Heart left ventricle (tissue), 16 donors: ENCODE data around the gene TRIM4. TPM values are rescaled to one million over a fixed set of nuclear protein-coding genes. Genes with fewer than 3 reads are reported as not detected.
"Not testable (repeated sequence)": the region's sequence is repeated elsewhere in the genome, so short reads cannot be mapped to it uniquely, and the experiment has no call there.

ENCODE experiments used
- ATAC-seq, 4 donors: fragments of 200-7000 bp; cut with Tn5 transposase; one replicate each; pipeline ENCODE4 v1.9.1; 2020 to 2022; ENCODE audit warnings: moderate library complexity in 4 of 4, mild to moderate bottlenecking in 3 of 4, moderate number of reproducible peaks in 1 of 4
- DNase-seq, 5 donors: peaks; one replicate each; pipeline ENCODE4 v3.0.0-alpha.2; 2020
- H3K27ac ChIP-seq, 12 donors: fragments of 200-600 bp; sonication (generic) in 4 of 12; one replicate each; pipeline versions ENCODE4 v1.5.0 to v1.8.0; 2016 to 2022; ENCODE audit warnings: mild to moderate bottlenecking in 2 of 12
- H3K27me3 ChIP-seq, 9 donors: fragments of 200-600 bp; sonication (generic) in 2 of 9; one replicate each; pipeline versions ENCODE4 v1.5.1 to v1.8.0; 2016 to 2022; ENCODE audit warnings: mild to moderate bottlenecking in 3 of 9
- H3K36me3 ChIP-seq, 9 donors: fragments of 200-600 bp; sonication (generic) in 2 of 9; one replicate each; pipeline versions ENCODE4 v1.5.0 to v1.8.0; 2018 to 2022; ENCODE audit warnings: mild to moderate bottlenecking in 2 of 9
- H3K4me1 ChIP-seq, 12 donors: fragments of 200-600 bp; sonication (generic) in 4 of 12; one replicate each; pipeline versions ENCODE4 v1.5.0 to v1.8.0; 2016 to 2022; ENCODE audit warnings: mild to moderate bottlenecking in 3 of 12
- H3K4me3 ChIP-seq, 12 donors: fragments of 200-600 bp; sonication (generic) in 4 of 12; one replicate each; pipeline versions ENCODE4 v1.5.0 to v1.8.0; 2017 to 2022; ENCODE audit warnings: mild to moderate bottlenecking in 9 of 12, moderate library complexity in 4 of 12
- H3K9me3 ChIP-seq, 12 donors: fragments of 200-600 bp; sonication (generic) in 4 of 12; one replicate each; pipeline versions ENCODE4 v1.5.0 to v1.8.0; 2016 to 2022; ENCODE audit warnings: mild to moderate bottlenecking in 1 of 12
- CTCF ChIP-seq, 12 donors: fragments of 200-600 bp; sonication (generic) in 4 of 12; IDR thresholded peaks; one replicate each; pipeline versions ENCODE4 v1.5.0 to v1.8.0; 2018 to 2022; ENCODE audit warnings: antibody characterized with exemption in 12 of 12, mild to moderate bottlenecking in 5 of 12
- POLR2A ChIP-seq, 2 donors: fragments of 450-650 bp; IDR thresholded peaks; one replicate each; pipeline ENCODE4 v1.6.1; 2017; ENCODE audit warnings: antibody characterized with exemption in 2 of 2, mild to moderate bottlenecking in 2 of 2, moderate library complexity in 2 of 2
- WGBS, 4 donors: extraction: QIAGEN DNeasy Blood & Tissue Kit in 2 of 4; methylation state at CpG; one replicate each; pipeline versions ENCODE4 v1.1.5 to v1.1.7; 2013 to 2018; 5-methylcytosine and 5-hydroxymethylcytosine counted together
- intact Hi-C, 10 donors: fragments of 100-400 bp; cut with DNase I; formaldehyde crosslinking; loops; one replicate each; pipeline versions ENCODE4 v1.11.1 to v1.14.2; 2022
- long read RNA-seq, 3 donors: library from polyadenylated mRNA; unstranded; transcript quantifications; one replicate each; pipeline ENCODE4 v2.0.0, GENCODE V29; 2020 to 2021
- polyA plus RNA-seq, 2 donors: library from polyadenylated mRNA; stranded (reverse); fragments of 200-250 nt; gene quantifications; one replicate each; pipeline ENCODE4 v1.2.3, GENCODE V29; 2013
- total RNA-seq, 9 donors: library from RNA; depleted of rRNA in 2 of 9; stranded (reverse); fragments of >200 nt in 2 of 9; fragmentation: NEBNext Ultra II Directional in 3 of 9; extraction: Animal tissue kit (Norgen Biotek cat#: 25700) in 3 of 9; gene quantifications; one replicate each; pipeline versions ENCODE4 v1.1.0 to v1.2.4, GENCODE V29; 2016 to 2023
- donor health status: ischemic (EF 13 %, LVEDD 7.1; RV severe dilation, severe dysfunction).
- donor health status: healthy with polysubstance abuse.
- donor health status: DM: no; HTN: yes; CAD: no.
- donor health status: DM: no; HTN: no; CAD: no.
- donor health status: ischemic (EF 25% LVEDD 6.9; RV normal size, moderate dysfunction).
- donor health status: ischemic (EF 25% LVEDD 5.7; RV mildly dilated, moderate dysfunction).
- donor health status: healthy.
- donor health status: DM: yes; HTN: yes; CAD: no.
- donor health status: ischemic (EF 35%, LVEDD 5.7; RV mildly dilated, moderate dysfunction).
- donor health status: nonischemic (EF 11% LVEDD 7.7; RV severe dilation, severe dysfunction).
- donor health status: DM: yes; HTN: yes; CAD: no.
- donor health status: PGD.
- donor health status: ischemic (EF 29% LVEDD 5.4; RV normal size, mild dysfunction).
- donor health status: nonischemic (EF 23%, LVEDD 6.1; RV moderate dilation, normal function).

Gene TRIM4
- 10 to 100 TPM in 4 of 9 donors, 1 to 10 TPM in 5; 4.7 to 13.5 (median 7.3) TPM for total RNA-seq
- polyA plus RNA-seq = 1 to 10 TPM; 5.1 to 6.9 TPM
- long read RNA-seq, donor 1, transcript TRIM4-201 (6 exons, 3,374 nt) = major isoform, 16 of 18 reads
- long read RNA-seq, donor 1, partial matches to known transcripts = 1 of 18 reads
- long read RNA-seq, donor 1, other reads (novel, unspliced or antisense) = 1 of 18 reads
- long read RNA-seq, donor 2, transcript TRIM4-201 (6 exons, 3,374 nt) = major isoform, 30 of 41 reads
- long read RNA-seq, donor 2, partial matches to known transcripts = 2 of 41 reads
- long read RNA-seq, donor 2, other reads (novel, unspliced or antisense) = 8 of 41 reads
- long read RNA-seq, donor 3, transcript TRIM4-201 (6 exons, 3,374 nt) = major isoform, 6 of 12 reads
- long read RNA-seq, donor 3, partial matches to known transcripts = 2 of 12 reads
- long read RNA-seq, donor 3, other reads (novel, unspliced or antisense) = 4 of 12 reads

GRCh38 chr7:99918959-99919813, at the start of gene TRIM4:
Gene TRIM4 (minus strand): TSS chr7:99919530. CDS start chr7:99919401, 129 bp downstream.
- H3K27ac ChIP-seq = peak within 1 kb of the TSS; percentile 51 to 97 (median 92)
- H3K36me3 ChIP-seq = peaks cover 0 to 36% (median 31%) of the 10 kb centered on the region in 9 donors
- DNase-seq (peak; percentile 92 to 95 (median 95)), ATAC-seq (peak; percentile 99 to 100 (median 99))
- H3K27me3 ChIP-seq = no peaks in the 10 kb centered on the region
- intact Hi-C loops = loop anchor here in 7 of 10 donors (2.0 to 10.0 kb wide), 7 partner anchors 68 to 304 kb away; partner anchors contain the start of genes ZNF3 (in 5 of the 7), COPS6 (in 3 of the 7) and ZSCAN25 (in 1 of the 7)
- TF ChIP-seq POLR2A (IDR thresholded peaks at IDR 0.05) = peak in 1 of 2 donors; percentile 88
- TF ChIP-seq CTCF (IDR thresholded peaks at IDR 0.05) = peak in 5 of 12 donors; percentile 13 to 45 (median 41)
- WGBS, 4 donors = 1 to 8% (median 4%) methylated on average over 47 to 81 of the region's 81 CpGs
- peaks cover 9 to 42% (median 31%) of the 10 kb centered on the region in 12 donors for H3K4me1 ChIP-seq
- no peaks in the 10 kb centered on the region for H3K9me3 ChIP-seq
- H3K4me3 ChIP-seq = peak within 1 kb of the TSS; percentile 57 to 97 (median 81)

- Histone ChIP-seq H3K27me3 (peaks cover 0 to 63% (median 25%) of the 10 kb centered on the region in 9 donors), H3K9me3 (no peaks in the 10 kb centered on the region), H3K4me1 (no peaks in the 10 kb centered on the region), H3K27ac (no peak overlapping the region), H3K4me3 (no peak overlapping the region), H3K36me3 (no peaks in the 10 kb centered on the region)
- no peak for ATAC-seq
- TF ChIP-seq CTCF (IDR thresholded peaks at IDR 0.05) (no peak), POLR2A (IDR thresholded peaks at IDR 0.05) (no peak)
- no peak for DNase-seq
- intact Hi-C loops = no loop called here
- WGBS, 4 donors = 63 to 74% (median 67%) methylated on average over 9 of the region's 9 CpGs
These were observed 39.4 kb upstream of the TRIM4 start for GRCh38 chr7:99958564-99959227.

GRCh38 chr7:99955247-99955646, 35.9 kb upstream of the TRIM4 start:
- no peak for ATAC-seq
- Histone ChIP-seq H3K4me1 (no peaks in the 10 kb centered on the region), H3K27ac (no peak overlapping the region), H3K36me3 (no peaks in the 10 kb centered on the region), H3K27me3 (peaks cover 0 to 30% (median 8%) of the 10 kb centered on the region in 9 donors), H3K4me3 (no peak overlapping the region), H3K9me3 (peaks cover 0 to 7% (median 0%) of the 10 kb centered on the region in 12 donors)
- no peak for DNase-seq
- 72 to 85% (median 85%) methylated on average over 6 of the region's 6 CpGs for WGBS, 4 donors
- intact Hi-C loops = no loop called here
- no peak for TF ChIP-seq CTCF (IDR thresholded peaks at IDR 0.05)
- TF ChIP-seq POLR2A (IDR thresholded peaks at IDR 0.05) = no peak

- ATAC-seq, H3K4me1 ChIP-seq, intact Hi-C loops, H3K36me3 ChIP-seq, H3K27ac ChIP-seq, DNase-seq, H3K4me3 ChIP-seq, H3K9me3 ChIP-seq: not testable (repeated sequence)
- H3K27me3 ChIP-seq = peaks cover 0 to 24% (median 2%) of the 10 kb centered on the region in 9 donors
- WGBS, 4 donors = 86 to 93% (median 89%) methylated on average over 7 of the region's 7 CpGs
These were observed 35.3 kb upstream of the TRIM4 start for GRCh38 chr7:99954643-99955042.
